Stimulated activated CD4-positive, alpha-beta T cell treated with anti-CD3 and anti-CD28 coated beads, Interleukin-1b, Interleukin-23, amount 100 ng/mL, for 4 hours (primary cell): ENCODE data around the gene APOC3.

ENCODE experiments used
- DNase-seq, 2 donors: peaks; one replicate each; pipeline ENCODE4 v3.0.0-alpha.2; 2020; ENCODE audit warnings: low read depth in 2 of 2

The APOC3 gene

GRCh38 chr11:116849060-116849459, 19.4 kb downstream of the APOC3 start:
- DNase-seq: no peak

- DNase-seq: no peak
Observed at GRCh38 chr11:116849486-116849885, 19.8 kb downstream of the APOC3 start.

- DNase-seq: peak in 1 of 2 donors; percentile 36
Observed at GRCh38 chr11:116851626-116852025, 21.9 kb downstream of the APOC3 start.

- no peak for DNase-seq
Observed at GRCh38 chr11:116852261-116853031, 22.7 kb downstream of the APOC3 start.

GRCh38 chr11:116853461-116854073, 23.9 kb downstream of the APOC3 start:
- peak in 1 of 2 donors; percentile 60 for DNase-seq

DNA sequence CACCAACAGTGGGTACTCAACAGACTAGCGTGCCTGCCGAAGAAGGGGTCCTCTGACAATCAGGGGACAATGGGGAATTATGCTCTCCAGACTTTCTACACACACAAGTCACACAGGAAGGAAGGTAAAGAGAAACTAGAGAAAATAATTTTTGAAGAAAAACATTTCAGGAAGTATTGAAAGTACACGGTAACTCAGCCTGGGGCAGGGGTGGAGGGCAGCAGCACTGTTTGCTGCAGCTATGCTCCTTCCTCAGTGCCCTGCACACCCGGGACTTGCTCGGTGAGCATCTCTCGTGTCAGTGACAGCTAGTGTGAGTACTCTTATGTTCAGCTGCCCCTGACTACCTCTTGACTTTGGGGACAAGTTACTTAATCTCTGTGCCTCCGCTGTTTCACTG, 25.7 kb downstream of the APOC3 start:
- DNase-seq: no peak

DNA sequence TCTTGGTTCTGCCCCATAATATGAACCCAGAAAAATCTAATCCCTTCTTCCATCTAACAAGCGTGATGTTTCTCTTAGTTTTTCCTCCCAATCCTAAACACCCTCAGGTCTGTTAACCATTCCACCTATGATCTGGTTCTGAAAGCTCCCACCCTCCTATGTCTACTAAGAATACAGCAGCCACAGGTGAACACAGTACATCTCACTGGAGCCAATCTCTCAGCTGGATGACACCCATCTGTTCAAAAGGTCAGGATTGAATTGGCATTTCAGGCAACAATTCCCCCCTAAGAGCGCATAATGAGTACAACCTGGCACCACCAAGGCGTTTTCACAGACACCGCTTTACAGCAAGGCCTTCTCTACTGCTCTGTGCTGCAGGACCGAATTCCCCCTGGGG, 26.7 kb downstream of the APOC3 start:
- no peak for DNase-seq

- no peak for DNase-seq
Observed at GRCh38 chr11:116857316-116857715, 27.6 kb downstream of the APOC3 start.

DNA sequence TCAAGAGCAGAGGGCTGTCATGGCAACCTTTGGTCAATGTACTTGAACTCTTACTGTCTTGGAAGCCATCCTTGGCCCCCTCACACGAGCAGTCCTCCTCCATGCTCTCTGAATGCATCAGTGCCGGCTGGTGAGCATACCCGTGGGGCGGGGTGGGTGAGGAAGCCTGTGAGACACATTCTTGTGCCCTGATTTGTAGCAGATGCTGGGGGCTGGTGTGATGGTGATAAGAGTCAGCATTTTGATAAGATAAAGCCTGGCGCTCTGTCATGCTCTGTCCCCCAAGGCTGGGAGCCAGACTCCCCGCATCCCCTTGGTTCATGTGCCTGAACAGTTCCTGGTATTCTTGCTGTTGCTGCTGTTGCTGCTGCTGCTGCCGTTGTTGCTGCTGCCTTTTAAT, 28.2 kb downstream of the APOC3 start:
- no peak for DNase-seq

- no peak for DNase-seq
Observed at GRCh38 chr11:116859175-116859574, 29.5 kb downstream of the APOC3 start.

GRCh38 chr11:116860303-116860702, 30.6 kb downstream of the APOC3 start:
- no peak for DNase-seq

GRCh38 chr11:116861539-116861938, 31.8 kb downstream of the APOC3 start:
- no peak for DNase-seq

GRCh38 chr11:116862185-116862584, 32.5 kb downstream of the APOC3 start:
- DNase-seq: no peak

DNA sequence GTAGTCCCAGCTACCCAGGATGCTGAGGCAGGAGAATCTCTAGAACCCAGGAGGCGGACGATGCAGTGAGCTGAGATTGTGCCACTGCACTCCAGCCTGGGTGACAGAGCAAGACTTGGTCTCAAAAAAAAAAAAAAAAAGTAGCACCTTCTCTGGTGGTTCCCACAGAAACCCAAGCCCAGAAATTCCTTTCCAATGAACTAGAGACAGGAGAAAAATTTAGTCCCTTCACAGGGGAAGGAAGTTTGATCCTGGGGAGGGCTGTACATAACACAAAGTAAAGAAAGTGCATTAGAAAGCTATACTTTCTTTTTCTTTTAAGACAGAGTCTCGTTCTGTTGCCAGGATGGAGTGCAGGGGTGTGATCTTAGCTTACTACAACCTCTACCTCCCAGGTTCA, 33.2 kb downstream of the APOC3 start:
- no peak for DNase-seq

DNA sequence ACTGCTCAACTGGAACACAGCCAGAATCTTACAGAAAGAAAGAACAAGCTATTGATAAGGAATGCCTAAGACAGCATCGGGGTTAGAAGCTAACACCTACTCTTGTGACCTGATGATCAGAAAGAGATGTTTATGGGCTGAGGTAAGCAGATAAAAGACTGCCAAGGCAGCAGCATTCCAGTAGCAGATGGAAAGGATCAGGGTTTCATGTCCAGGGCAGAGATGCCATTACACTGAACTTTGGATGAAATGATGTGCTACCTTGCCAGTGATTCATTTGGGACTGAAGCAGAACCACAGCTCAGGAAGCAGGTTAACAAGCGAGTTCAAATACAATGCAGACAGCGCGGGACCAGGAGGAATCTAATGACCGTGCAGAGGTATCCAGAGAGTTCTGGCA, 34.8 kb downstream of the APOC3 start:
- DNase-seq: no peak

GRCh38 chr11:116865696-116866095, 36.0 kb downstream of the APOC3 start:
- DNase-seq: no peak

DNA sequence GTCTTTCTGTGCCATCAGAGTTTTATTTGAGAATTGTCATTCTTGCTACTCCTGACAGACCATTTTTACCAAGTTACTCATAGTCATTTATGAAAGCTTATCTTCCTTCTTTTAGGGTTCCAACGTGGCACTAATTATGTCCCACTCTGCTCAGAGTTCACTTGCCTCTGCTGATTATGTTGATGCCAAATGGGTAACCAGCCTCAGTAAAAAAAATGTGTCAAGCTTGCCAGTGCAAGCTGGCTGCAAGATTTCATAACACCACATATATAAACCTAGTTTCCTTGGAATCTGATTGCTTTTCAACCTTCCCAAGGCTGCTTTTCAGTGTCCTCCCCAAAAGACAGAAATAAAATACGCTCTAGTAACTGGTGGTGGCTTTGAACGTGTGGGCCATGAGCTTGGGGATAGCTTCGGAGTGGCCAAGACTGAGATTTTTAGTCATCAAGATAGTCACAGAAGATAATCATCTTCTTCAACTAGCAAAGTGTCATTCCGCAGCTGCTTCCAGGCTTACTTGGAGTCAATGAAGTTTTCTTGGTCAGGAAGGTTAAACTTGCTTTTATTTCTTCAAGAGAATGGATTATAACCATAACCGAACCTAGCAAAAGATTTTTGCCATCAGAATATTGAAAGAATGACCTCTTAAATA, 37.2 kb downstream of the APOC3 start:
- no peak for DNase-seq

DNA sequence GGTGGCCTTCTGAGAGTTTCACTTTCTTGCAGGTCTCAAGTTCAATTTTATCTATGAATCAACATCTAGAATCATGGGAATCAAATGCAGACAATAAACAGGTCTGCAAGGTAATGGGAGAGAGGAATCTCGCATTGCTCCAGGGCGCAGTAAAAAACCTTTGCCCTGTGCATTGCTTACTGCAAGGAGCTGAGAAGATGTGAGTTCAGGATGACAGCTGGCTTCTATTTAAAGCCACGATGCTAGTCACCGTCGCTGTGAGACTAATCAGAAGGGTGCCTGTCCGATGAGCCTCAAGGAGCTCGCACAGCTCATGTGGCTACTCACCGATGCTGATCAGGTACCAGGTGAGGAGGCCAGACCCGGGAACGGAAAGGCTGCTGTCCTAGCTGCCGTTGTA, 37.9 kb downstream of the APOC3 start:
- no peak for DNase-seq

GRCh38 chr11:116868066-116868465, 38.4 kb downstream of the APOC3 start:
- DNase-seq: no peak

GRCh38 chr11:116869610-116870009, 39.9 kb downstream of the APOC3 start:
- no peak for DNase-seq

- no peak for DNase-seq
Observed at GRCh38 chr11:116870054-116870453, 40.3 kb downstream of the APOC3 start.

DNA sequence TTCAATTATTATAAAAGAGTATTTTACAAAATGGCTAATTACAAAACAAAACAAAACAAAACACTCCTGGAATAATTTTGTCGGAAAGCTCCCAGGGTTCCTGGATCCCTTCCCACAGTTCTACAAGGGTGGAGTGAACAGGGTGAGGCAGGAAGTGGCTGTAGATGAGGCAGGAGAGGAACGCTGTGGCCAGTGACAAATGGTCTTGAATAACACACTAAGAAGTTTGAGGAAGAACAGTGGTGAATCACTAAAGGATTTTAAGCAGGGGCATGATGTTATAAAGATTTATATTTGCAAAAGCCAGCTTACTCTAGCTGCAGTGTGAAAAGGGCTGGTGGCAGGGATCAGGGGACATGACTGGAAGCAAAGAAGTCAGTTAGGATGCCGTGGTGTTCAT, 41.5 kb downstream of the APOC3 start:
- DNase-seq: no peak

- no peak for DNase-seq
Observed at GRCh38 chr11:116873381-116873780, 43.7 kb downstream of the APOC3 start.
